WTC11 (cell line): ENCODE data around the gene ADARB2.

Experiments
- ZNF263 ChIP-seq: sonication (generic); formaldehyde crosslinking; IDR thresholded peaks from 2 replicates; pipeline ENCODE4 v1.8.1; 2022; ENCODE audit warnings: low read depth, mild to moderate bottlenecking, moderate library complexity, missing genetic modification reagents
- ZNF423 ChIP-seq: fragments of 250-450 bp; sonication (Bioruptor Pico); IDR thresholded peaks from 2 replicates; pipeline ENCODE4 v2.1.2; 2022; ENCODE audit warnings: mild to moderate bottlenecking, moderate library complexity
- TF ChIP-seq, protein P1 (sequence below): sonication (generic); formaldehyde crosslinking; IDR thresholded peaks from 2 replicates; pipeline ENCODE4 v1.8.1; 2022; ENCODE audit warnings: low read depth, mild to moderate bottlenecking, moderate library complexity, missing genetic modification reagents, borderline replicate concordance

DNA sequence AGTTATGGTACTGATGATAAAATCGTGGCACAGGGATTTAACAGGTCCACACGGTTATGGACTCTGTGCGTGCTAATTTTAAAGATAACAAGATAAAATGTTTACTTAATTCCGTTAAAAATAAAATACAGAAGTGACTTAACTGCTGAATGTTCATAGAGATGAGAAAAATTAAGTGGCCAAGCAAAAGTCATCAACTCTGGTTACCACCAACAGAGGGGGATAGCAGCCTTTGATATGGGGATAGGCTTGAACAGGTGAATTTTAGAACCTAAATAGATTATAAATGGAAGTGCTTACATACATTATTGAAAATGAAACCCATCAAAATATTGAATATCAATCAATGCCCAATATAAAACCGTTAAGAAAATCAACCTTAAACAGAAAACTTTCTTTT is 436.2 kb downstream of the ADARB2 start:
- no peak for TF ChIP-seq ZNF263 (CRISPR knock-in tag)
- TF ChIP-seq, protein P1, sequence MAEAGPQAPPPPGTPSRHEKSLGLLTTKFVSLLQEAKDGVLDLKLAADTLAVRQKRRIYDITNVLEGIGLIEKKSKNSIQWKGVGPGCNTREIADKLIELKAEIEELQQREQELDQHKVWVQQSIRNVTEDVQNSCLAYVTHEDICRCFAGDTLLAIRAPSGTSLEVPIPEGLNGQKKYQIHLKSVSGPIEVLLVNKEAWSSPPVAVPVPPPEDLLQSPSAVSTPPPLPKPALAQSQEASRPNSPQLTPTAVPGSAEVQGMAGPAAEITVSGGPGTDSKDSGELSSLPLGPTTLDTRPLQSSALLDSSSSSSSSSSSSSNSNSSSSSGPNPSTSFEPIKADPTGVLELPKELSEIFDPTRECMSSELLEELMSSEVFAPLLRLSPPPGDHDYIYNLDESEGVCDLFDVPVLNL (CRISPR knock-in tag): no peak
- no peak for TF ChIP-seq ZNF423 (CRISPR knock-in tag)
